H1 (cell line): Measurements from ENCODE around the gene PDCD6IP. TPM values are rescaled to one million over a fixed set of nuclear protein-coding genes. Genes with fewer than 3 reads are reported as not detected.

ENCODE experiments used
- CTCF ChIA-PET: fragments of 300-600 bp; sonication (Branson Sonifier 250); formaldehyde crosslinking; loops from one replicate; lab custom pipeline; 2021; ENCODE audit not compliant: partially characterized antibody; lab: Charles Lee
- POLR2A ChIA-PET: fragments of 300-600 bp; sonication (Branson Sonifier 250); formaldehyde crosslinking; loops from one replicate; lab custom pipeline; 2021; ENCODE audit warnings: inconsistent platforms; ENCODE audit not compliant: partially characterized antibody; lab: Charles Lee
- DNase-seq, 2 experiments: peaks; one replicate each; pipeline versions ENCODE4 v3.0.0 to v3.0.0-alpha.2; 2010 to 2022; ENCODE audit warnings: low spot score in 2 of 2, low read depth in 1 of 2, mixed read lengths in 1 of 2
- FAIRE-seq: peaks from 2 replicates; lab custom pipeline; 2011; peaks lifted over from hg19 to GRCh38; lab: Jason Lieb, UNC
- H2AFZ ChIP-seq: 2 replicates; pipeline ENCODE4 v1.8.1; 2012; ENCODE audit warnings: low read length, inconsistent platforms
- H2AK5ac ChIP-seq: 2 replicates; pipeline ENCODE4 v1.6.1; 2013; ENCODE audit warnings: low read depth, low read length
- H2BK120ac ChIP-seq: replicated peaks from 2 replicates; pipeline ENCODE3; 2013; ENCODE audit warnings: low read depth, low read length, inconsistent platforms
- H2BK12ac ChIP-seq: 2 replicates; pipeline ENCODE4 v1.6.1; 2013; ENCODE audit warnings: low read depth, low read length
- H2BK15ac ChIP-seq: 2 replicates; pipeline ENCODE4 v1.6.1; 2013; ENCODE audit warnings: low read length
- H2BK20ac ChIP-seq: 2 replicates; pipeline ENCODE4 v1.6.1; 2013; ENCODE audit warnings: low read length
- H2BK5ac ChIP-seq: 2 replicates; pipeline ENCODE4 v1.6.1; 2013; ENCODE audit warnings: low read depth, low read length
- H3K14ac ChIP-seq: 2 replicates; pipeline ENCODE4 v1.6.1; 2013; ENCODE audit warnings: inconsistent platforms; ENCODE audit not compliant: insufficient read length
- H3K18ac ChIP-seq: 2 replicates; pipeline ENCODE4 v1.6.1; 2013; ENCODE audit warnings: low read length; ENCODE audit errors: extremely low read depth
- H3K23ac ChIP-seq: 2 replicates; pipeline ENCODE4 v1.6.1; 2013; ENCODE audit warnings: inconsistent platforms; ENCODE audit not compliant: insufficient read length
- H3K23me2 ChIP-seq: 2 replicates; pipeline ENCODE4 v1.6.1; 2013; ENCODE audit warnings: low read depth, low read length
- H3K27ac ChIP-seq: 2 replicates; pipeline ENCODE4 v1.6.1; 2011; ENCODE audit warnings: low read depth, low read length, inconsistent platforms
- H3K27me3 ChIP-seq, 4 experiments: replicated peaks in 1 of 4; 1 replicate in 1 of 4; 2 replicates in 3 of 4; pipeline versions ENCODE4 v1.6.1 to v1.8.1; 2011 to 2013; ENCODE audit warnings: low read length in 3 of 4, mild to moderate bottlenecking in 3 of 4, inconsistent platforms in 2 of 4, mixed read lengths in 2 of 4, moderate library complexity in 1 of 4; ENCODE audit not compliant: control insufficient read depth in 3 of 4, insufficient read depth in 3 of 4; ENCODE audit errors: extremely low read depth in 1 of 4
- H3K36me3 ChIP-seq, 4 experiments: 2 replicates each; pipeline versions ENCODE4 v1.6.1 to v1.8.1; 2011 to 2013; ENCODE audit warnings: mild to moderate bottlenecking in 4 of 4, low read length in 3 of 4, moderate library complexity in 2 of 4, control low read depth in 1 of 4, inconsistent platforms in 1 of 4; ENCODE audit not compliant: insufficient read depth in 4 of 4, control insufficient read depth in 2 of 4
- H3K4ac ChIP-seq: replicated peaks from 2 replicates; pipeline ENCODE3; 2013; ENCODE audit warnings: low read length, low read depth, mixed read lengths, inconsistent platforms; ENCODE audit not compliant: insufficient read length
- H3K4me1 ChIP-seq, 4 experiments: replicated peaks in 1 of 4; 1 replicate in 1 of 4; 2 replicates in 3 of 4; pipeline versions ENCODE4 v1.6.1 to v1.8.1; 2011 to 2013; ENCODE audit warnings: low read length in 3 of 4, inconsistent platforms in 2 of 4, mixed read lengths in 1 of 4; ENCODE audit not compliant: insufficient read depth in 4 of 4, control insufficient read depth in 3 of 4
- H3K4me2 ChIP-seq, 2 experiments: 2 replicates each; pipeline versions ENCODE4 v1.6.1 to v1.8.1; 2011 to 2013; ENCODE audit warnings: low read depth in 2 of 2, low read length in 2 of 2, control low read depth in 1 of 2, inconsistent platforms in 1 of 2, mild to moderate bottlenecking in 1 of 2; ENCODE audit not compliant: insufficient read depth in 1 of 2
- H3K4me3 ChIP-seq, 4 experiments: fragments of 200-600, 300-600 bp in 1 of 4; sonication (generic), shearing (Covaris generic), sonication (Bioruptor Twin) in 1 of 4; 2 replicates each; pipeline versions ENCODE4 v1.5.1 to v1.8.1; 2011 to 2016; ENCODE audit warnings: low read length in 4 of 4, low read depth in 3 of 4, control low read depth in 2 of 4, inconsistent platforms in 2 of 4, mild to moderate bottlenecking in 2 of 4, mixed read lengths in 1 of 4, moderate library complexity in 1 of 4; ENCODE audit not compliant: insufficient read depth in 2 of 4; ENCODE audit errors: extremely low read depth in 1 of 4
- H3K56ac ChIP-seq: replicated peaks from 2 replicates; pipeline ENCODE3; 2013; ENCODE audit warnings: low read depth, mild to moderate bottlenecking, mixed read lengths, low read length, inconsistent platforms; ENCODE audit not compliant: insufficient read length
- H3K79me1 ChIP-seq: 2 replicates; pipeline ENCODE4 v1.6.1; 2013; ENCODE audit warnings: low read depth, low read length, control low read depth
- H3K79me2 ChIP-seq, 2 experiments: 2 replicates each; pipeline versions ENCODE4 v1.6.1 to v1.8.1; 2012 to 2013; ENCODE audit warnings: low read length in 2 of 2, mild to moderate bottlenecking in 2 of 2, inconsistent platforms in 1 of 2; ENCODE audit not compliant: insufficient read depth in 2 of 2, control insufficient read depth in 1 of 2
- H3K9ac ChIP-seq, 4 experiments: replicated peaks in 1 of 4; 1 replicate in 1 of 4; 2 replicates in 3 of 4; pipeline versions ENCODE4 v1.6.1 to v1.8.1; 2011 to 2013; ENCODE audit warnings: low read depth in 3 of 4, low read length in 3 of 4, control low read depth in 2 of 4, mild to moderate bottlenecking in 2 of 4, moderate library complexity in 2 of 4, inconsistent platforms in 1 of 4; ENCODE audit errors: extremely low read depth in 1 of 4
- H3K9me3 ChIP-seq, 2 experiments: 2 replicates each; pipeline versions ENCODE4 v1.6.1 to v1.8.1; 2012 to 2013; ENCODE audit warnings: mild to moderate bottlenecking in 2 of 2, moderate library complexity in 2 of 2, control low read depth in 1 of 2, inconsistent platforms in 1 of 2, low read depth in 1 of 2, low read length in 1 of 2, mixed read lengths in 1 of 2; ENCODE audit not compliant: insufficient read depth in 2 of 2
- H4K20me1 ChIP-seq, 2 experiments: replicated peaks in 1 of 2; 2 replicates each; pipeline versions ENCODE3 to v1.8.1; 2011 to 2013; ENCODE audit warnings: inconsistent platforms in 2 of 2, low read length in 2 of 2, mild to moderate bottlenecking in 1 of 2; ENCODE audit not compliant: insufficient read depth in 2 of 2, control insufficient read depth in 1 of 2
- H4K5ac ChIP-seq: 2 replicates; pipeline ENCODE4 v1.6.1; 2013; ENCODE audit warnings: low read length, low read depth, mixed read lengths, inconsistent platforms; ENCODE audit not compliant: insufficient read length
- H4K8ac ChIP-seq: 2 replicates; pipeline ENCODE4 v1.8.0; 2013; ENCODE audit warnings: mild to moderate bottlenecking, moderate library complexity, low read length, inconsistent platforms; ENCODE audit not compliant: insufficient read depth; ENCODE audit errors: extremely low read depth
- H4K91ac ChIP-seq: replicated peaks from 2 replicates; pipeline ENCODE3; 2013; ENCODE audit warnings: low read length, mixed read lengths, inconsistent platforms; ENCODE audit not compliant: insufficient read length
- BACH1 ChIP-seq: IDR thresholded peaks from 2 replicates; pipeline ENCODE4 v1.6.1; 2012; ENCODE audit warnings: low read length, improper control_type of control experiment
- CREB1 ChIP-seq: IDR thresholded peaks from 2 replicates; pipeline ENCODE4 v1.6.1; 2012; ENCODE audit warnings: inconsistent platforms
- GABPA ChIP-seq: IDR thresholded peaks from 2 replicates; pipeline ENCODE4 v1.6.1; 2011; ENCODE audit warnings: mild to moderate bottlenecking, low read length, moderate library complexity, borderline replicate concordance; ENCODE audit not compliant: insufficient read depth
- GTF2F1 ChIP-seq: IDR thresholded peaks from 2 replicates; pipeline ENCODE4 v1.6.1; 2012; ENCODE audit warnings: low read depth, low read length, improper control_type of control experiment, borderline replicate concordance
- HDAC6 ChIP-seq: IDR thresholded peaks from one replicate; pipeline ENCODE4 v1.7.1; 2012; ENCODE audit warnings: low read depth, mild to moderate bottlenecking, inconsistent platforms, low read length, moderate library complexity
- MAFK ChIP-seq: IDR thresholded peaks from 2 replicates; pipeline ENCODE4 v1.6.1; 2012; ENCODE audit warnings: low read depth, mild to moderate bottlenecking, improper control_type of control experiment, low read length
- POLR2A ChIP-seq, 2 experiments: IDR thresholded peaks; 1 replicate in 1 of 2; 2 replicates in 1 of 2; pipeline ENCODE4 v1.6.1; 2011; ENCODE audit warnings: low read depth in 2 of 2, low read length in 2 of 2, mild to moderate bottlenecking in 2 of 2; ENCODE audit errors: control extremely low read depth in 1 of 2
- POU5F1 ChIP-seq: IDR thresholded peaks from 2 replicates; pipeline ENCODE4 v1.6.1; 2011; ENCODE audit warnings: low read depth, mild to moderate bottlenecking, low read length, moderate library complexity
- RNF2 ChIP-seq: fragments of 200-900, 300-1000 bp; sonication (generic); IDR thresholded peaks from 2 replicates; pipeline ENCODE4 v1.7.1; 2016; ENCODE audit warnings: borderline replicate concordance, low read depth, mild to moderate bottlenecking, antibody characterized with exemption, low read length; ENCODE audit not compliant: poor library complexity, severe bottlenecking; ENCODE audit errors: missing control alignments
- SP2 ChIP-seq: IDR thresholded peaks from 2 replicates; pipeline ENCODE4 v1.6.1; 2012; ENCODE audit warnings: mild to moderate bottlenecking, low read length, inconsistent platforms
- SP4 ChIP-seq: IDR thresholded peaks from 2 replicates; pipeline ENCODE4 v1.6.1; 2012; ENCODE audit warnings: low read length, inconsistent platforms
- TAF1 ChIP-seq: IDR thresholded peaks from 2 replicates; pipeline ENCODE4 v1.6.1; 2011; ENCODE audit warnings: mild to moderate bottlenecking, low read depth, low read length
- TCF12 ChIP-seq: IDR thresholded peaks from 2 replicates; pipeline ENCODE4 v1.6.1; 2011; ENCODE audit warnings: low read depth, mild to moderate bottlenecking, low read length
- polyA plus RNA-seq, 7 experiments: library from polyadenylated mRNA; depleted of rRNA in 3 of 7; stranded (reverse) in 5 of 7; unstranded in 2 of 7; fragments of >200 nt in 5 of 7; fragments of 200-250 nt in 2 of 7; gene quantifications; 1 replicate in 5 of 7; 2 replicates in 1 of 7; 4 replicates in 1 of 7; pipeline versions ENCODE4 v1.2.1 to v1.2.3, GENCODE V29; 2011 to 2013; ENCODE audit warnings: missing spikeins in 2 of 7, mixed read lengths in 2 of 7
- total RNA-seq: library from RNA; stranded (reverse); fragmentation: NEBNext Ultra II Directional; extraction: Animal tissue kit (Norgen Biotek cat#: 25700); gene quantifications from 2 replicates; pipeline ENCODE4 v1.2.1, GENCODE V29; 2021
- TF ChIP-seq, protein P1 (sequence below): IDR thresholded peaks from 2 replicates; pipeline ENCODE4 v1.6.1; 2011; ENCODE audit warnings: low read depth, mild to moderate bottlenecking, low read length; ENCODE audit not compliant: insufficient read depth

The PDCD6IP gene
- total and polyA plus RNA-seq, 2 of the 8 experiments (the other 6 are each of a cell fraction or from before 2014, with no cell fraction given) = 61.7 to 155 TPM

DNA sequence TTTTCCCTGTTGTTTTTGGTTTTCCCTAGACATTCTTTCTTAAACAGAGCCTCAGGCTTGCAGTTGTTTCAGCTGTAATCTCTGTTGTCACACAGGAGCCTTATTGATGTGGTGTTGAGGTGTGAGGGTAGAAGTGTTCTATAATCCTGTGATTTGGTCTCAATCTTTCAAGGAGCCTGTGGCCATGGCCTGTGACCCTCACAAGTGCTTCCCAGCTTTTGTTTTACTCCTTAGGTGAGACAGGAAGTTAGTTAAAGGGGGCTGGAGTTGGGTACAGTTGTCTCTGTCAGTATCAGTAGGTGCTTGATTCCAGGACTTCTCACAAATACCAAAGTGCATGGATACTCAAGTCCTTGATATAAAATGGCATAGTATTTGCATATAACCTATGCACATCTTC lies 77.2 kb downstream of the PDCD6IP start:
- Histone ChIP-seq H2AFZ (no peak overlapping the region), H3K4me1 (peaks cover 3 to 9% (median 5%) of the 10 kb centered on the region in 4 experiments; a peak in 6 of 7 replicates), H3K27me3 (no peaks in the 10 kb centered on the region), H4K91ac (no peak overlapping the region), H2BK120ac (no peak overlapping the region), H2AK5ac (no peak overlapping the region), H3K23ac (no peak overlapping the region), H3K79me2 (no peaks in the 10 kb centered on the region), H4K8ac (no peak overlapping the region), H2BK5ac (no peak overlapping the region), H3K9me3 (no peaks in the 10 kb centered on the region), H4K5ac (no peak overlapping the region), H3K4me3 (no peak overlapping the region), H3K79me1 (no peaks in the 10 kb centered on the region), H3K4me2 (no peak overlapping the region), H3K4ac (no peak overlapping the region), H4K20me1 (no peaks in the 10 kb centered on the region), H3K18ac (no peak overlapping the region), H3K23me2 (no peaks in the 10 kb centered on the region), H2BK20ac (no peak overlapping the region), H3K56ac (no peak overlapping the region), H3K14ac (no peak overlapping the region), H3K9ac (no peak overlapping the region), H3K36me3 (no peaks in the 10 kb centered on the region), H2BK12ac (no peak overlapping the region), H3K27ac (no peak overlapping the region), H2BK15ac (no peak overlapping the region)
- TF ChIP-seq, protein P1, sequence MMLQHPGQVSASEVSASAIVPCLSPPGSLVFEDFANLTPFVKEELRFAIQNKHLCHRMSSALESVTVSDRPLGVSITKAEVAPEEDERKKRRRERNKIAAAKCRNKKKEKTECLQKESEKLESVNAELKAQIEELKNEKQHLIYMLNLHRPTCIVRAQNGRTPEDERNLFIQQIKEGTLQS = no peak
- TF ChIP-seq CREB1 (no peak), GTF2F1 (no peak), MAFK (no peak), BACH1 (no peak), POLR2A (IDR thresholded peaks at IDR 0.05; ENCODE audit: control extremely low read depth in 1 of 2, low read depth in 2 of 2, low read length in 2 of 2) (no peak), POU5F1 (no peak), TAF1 (no peak), HDAC6 (no peak), GABPA (no peak), TCF12 (no peak), SP2 (no peak), SP4 (no peak), RNF2 (no peak)
- DNase-seq (no peak), FAIRE-seq (no peak)
- ChIA-PET CTCF (interaction anchor here (0.8 to 2.3 kb wide), 4 partner anchors 8 to 105 kb away, joined by 3 to 13 read pairs (median 3); no protein-coding TSS in a partner anchor), POLR2A (no interaction called here)
